ENCODE data around the gene DHCR24.
A peak's percentile ranks its signal among the peaks of the same experiment; 100 is the strongest.

DNA sequence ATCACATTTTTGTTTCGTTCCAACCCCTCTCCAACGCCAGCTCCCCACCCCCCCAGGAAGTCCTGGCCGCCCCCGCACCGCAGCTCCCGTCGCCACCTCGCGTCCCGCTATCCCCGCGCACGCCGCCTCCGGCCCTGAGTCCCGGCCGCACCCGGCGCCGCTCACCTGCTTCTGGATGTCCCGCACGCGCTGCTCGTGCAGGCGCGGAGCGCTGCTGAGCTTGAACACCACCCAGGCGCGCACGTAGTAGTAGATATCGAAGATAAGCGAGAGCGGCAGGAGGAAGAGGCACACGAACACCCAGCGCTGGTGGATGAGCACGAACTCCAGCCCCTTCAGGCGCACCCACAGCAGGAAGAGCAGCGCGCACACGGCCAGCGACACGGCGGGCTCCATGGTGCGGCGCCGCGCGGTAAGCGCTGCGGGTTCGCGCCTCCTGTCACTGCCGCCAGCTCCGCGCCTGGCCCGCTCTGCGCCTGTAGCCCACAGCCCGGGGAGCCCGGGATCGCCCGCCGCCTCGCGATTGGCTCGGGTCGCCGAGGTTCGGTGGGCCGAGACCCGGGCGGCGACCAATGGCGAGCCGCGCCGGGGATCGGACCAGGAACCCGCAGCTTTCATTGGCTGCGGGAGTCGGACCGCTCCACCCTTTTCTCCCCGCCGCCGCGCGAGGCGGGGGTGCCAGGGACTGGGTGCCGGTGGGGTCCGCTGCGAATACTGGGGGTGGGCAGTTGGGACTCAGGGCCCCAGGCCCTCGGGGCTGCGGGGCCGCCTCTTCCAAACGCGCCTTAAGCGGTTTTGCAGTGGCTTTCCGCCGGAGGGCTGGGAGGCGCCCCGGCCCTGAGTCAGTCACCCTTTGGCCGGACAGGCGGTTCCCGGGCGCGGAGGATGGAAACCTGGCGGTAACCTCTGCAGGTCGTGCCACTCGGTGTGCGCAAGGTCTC, at the start of gene DHCR24:
- TF ChIP-seq POLR2A (IDR thresholded peaks at IDR 0.05) (peak; percentile 34 to 74), EP300 (IDR thresholded peaks at IDR 0.05) (peak; percentile 21 to 75)
- TF ChIP-seq, protein P1, sequence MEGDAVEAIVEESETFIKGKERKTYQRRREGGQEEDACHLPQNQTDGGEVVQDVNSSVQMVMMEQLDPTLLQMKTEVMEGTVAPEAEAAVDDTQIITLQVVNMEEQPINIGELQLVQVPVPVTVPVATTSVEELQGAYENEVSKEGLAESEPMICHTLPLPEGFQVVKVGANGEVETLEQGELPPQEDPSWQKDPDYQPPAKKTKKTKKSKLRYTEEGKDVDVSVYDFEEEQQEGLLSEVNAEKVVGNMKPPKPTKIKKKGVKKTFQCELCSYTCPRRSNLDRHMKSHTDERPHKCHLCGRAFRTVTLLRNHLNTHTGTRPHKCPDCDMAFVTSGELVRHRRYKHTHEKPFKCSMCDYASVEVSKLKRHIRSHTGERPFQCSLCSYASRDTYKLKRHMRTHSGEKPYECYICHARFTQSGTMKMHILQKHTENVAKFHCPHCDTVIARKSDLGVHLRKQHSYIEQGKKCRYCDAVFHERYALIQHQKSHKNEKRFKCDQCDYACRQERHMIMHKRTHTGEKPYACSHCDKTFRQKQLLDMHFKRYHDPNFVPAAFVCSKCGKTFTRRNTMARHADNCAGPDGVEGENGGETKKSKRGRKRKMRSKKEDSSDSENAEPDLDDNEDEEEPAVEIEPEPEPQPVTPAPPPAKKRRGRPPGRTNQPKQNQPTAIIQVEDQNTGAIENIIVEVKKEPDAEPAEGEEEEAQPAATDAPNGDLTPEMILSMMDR (IDR thresholded peaks at IDR 0.05) = no peak
